Stomach (tissue), 9 donors: ENCODE data around the gene MYBPC3. TPM values are rescaled to one million over a fixed set of nuclear protein-coding genes. Genes with fewer than 3 reads are reported as not detected.

ENCODE experiments used
- DNase-seq, 2 donors: peaks; one replicate each; pipeline versions ENCODE4 v3.0.0 to v3.0.0-alpha.2; 2013 to 2019
- H3K27ac ChIP-seq, 5 donors: fragments of 200-600 bp in 4 of 5; sonication (generic) in 4 of 5; one replicate each; pipeline ENCODE4 v1.5.1; 2013 to 2019; ENCODE audit warnings: mild to moderate bottlenecking in 1 of 5, moderate library complexity in 1 of 5
- H3K27me3 ChIP-seq, 3 donors: fragments of 200-600 bp; sonication (generic); one replicate each; pipeline ENCODE4 v1.5.1; 2017 to 2019; ENCODE audit warnings: mixed run types in 1 of 3
- H3K36me3 ChIP-seq, 4 donors: fragments of 200-600 bp; sonication (generic); 1 replicate in 3 of 4; 2 replicates in 1 of 4; pipeline ENCODE4 v1.5.1; 2016 to 2019
- H3K4me1 ChIP-seq, 4 donors: fragments of 200-600 bp; sonication (generic); one replicate each; pipeline ENCODE4 v1.5.1; 2016 to 2019
- H3K4me3 ChIP-seq, 4 donors: fragments of 200-600 bp; sonication (generic) in 3 of 4; one replicate each; pipeline ENCODE4 v1.5.1; 2016 to 2019; ENCODE audit warnings: mild to moderate bottlenecking in 1 of 4
- H3K9me3 ChIP-seq, 4 donors: fragments of 200-600 bp; sonication (generic); one replicate each; pipeline ENCODE4 v1.5.1; 2016 to 2019
- EP300 ChIP-seq: sonication (generic); formaldehyde crosslinking; IDR thresholded peaks from one replicate; pipeline ENCODE4 v1.6.1; 2017; ENCODE audit warnings: antibody characterized with exemption
- POLR2A ChIP-seq, 4 donors: fragments of 450-650 bp; IDR thresholded peaks; one replicate each; pipeline ENCODE4 v1.6.1; 2016; ENCODE audit warnings: antibody characterized with exemption in 4 of 4, control low read depth in 2 of 4, mild to moderate bottlenecking in 1 of 4, moderate library complexity in 1 of 4
- POLR2AphosphoS5 ChIP-seq, 3 donors: sonication (generic); formaldehyde crosslinking; IDR thresholded peaks; one replicate each; pipeline ENCODE4 v1.6.1; 2016; ENCODE audit warnings: antibody characterized with exemption in 3 of 3
- WGBS, 5 donors: extraction: QIAGEN DNeasy Blood & Tissue Kit in 3 of 5; methylation state at CpG; one replicate each; pipeline versions ENCODE4 v1.1.5 to v1.1.7; 2013 to 2018; 5-methylcytosine and 5-hydroxymethylcytosine counted together
- intact Hi-C: fragments of 100-400 bp; cut with DNase I; formaldehyde crosslinking; loops from one replicate; pipeline ENCODE4 v1.15.1; 2023; ENCODE audit warnings: low total_unique reads
- polyA plus RNA-seq, 3 donors: library from polyadenylated mRNA; stranded (reverse); fragments of 200-250 nt; gene quantifications; one replicate each; pipeline ENCODE4 v1.2.3, GENCODE V29; 2013
- total RNA-seq, 5 donors: library from RNA; depleted of rRNA; stranded (reverse); fragments of >200 nt; gene quantifications; one replicate each; pipeline versions ENCODE4 v1.1.0 to v1.2.3, GENCODE V29; 2014 to 2016
- TF ChIP-seq, protein P1 (sequence below), 7 experiments: fragments of 450-650 bp in 4 of 7; fragments of 200-600 bp in 3 of 7; sonication (generic) in 3 of 7; IDR thresholded peaks; one replicate each; pipeline ENCODE4 v1.5.1; 2016 to 2019; ENCODE audit warnings: antibody characterized with exemption in 7 of 7, control low read depth in 2 of 7, mild to moderate bottlenecking in 1 of 7
- donor health status: healthy with polysubstance abuse.
- donor health status: Bipolar disorder and iron deficiency.
- donor health status: healthy.

The MYBPC3 gene
- total and polyA plus RNA-seq, 8 donors, result 0.72 to 15.6 (median 1.5) TPM; not detected in 2

DNA sequence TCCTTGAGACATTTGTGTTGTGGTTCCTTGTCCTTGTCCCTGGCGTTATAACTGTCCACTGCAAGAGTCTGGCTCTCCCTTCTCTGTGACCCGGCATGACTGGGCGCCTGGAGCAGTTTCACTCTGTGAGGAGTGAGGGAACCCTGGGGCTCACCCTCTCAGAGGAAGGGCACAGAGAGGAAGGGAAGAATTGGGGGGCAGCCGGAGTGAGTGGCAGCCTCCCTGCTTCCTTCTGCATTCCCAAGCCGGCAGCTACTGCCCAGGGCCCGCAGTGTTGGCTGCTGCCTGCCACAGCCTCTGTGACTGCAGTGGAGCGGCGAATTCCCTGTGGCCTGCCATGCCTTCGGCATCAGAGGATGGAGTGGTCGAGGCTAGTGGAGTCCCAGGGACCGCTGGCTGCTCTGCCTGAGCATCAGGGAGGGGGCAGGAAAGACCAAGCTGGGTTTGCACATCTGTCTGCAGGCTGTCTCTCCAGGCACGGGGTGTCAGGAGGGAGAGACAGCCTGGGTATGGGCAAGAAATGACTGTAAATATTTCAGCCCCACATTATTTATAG lies 23.0 kb downstream of the MYBPC3 start:
- DNase-seq, result no peak
- H3K27ac ChIP-seq, result peak overlapping the region in 4 of 5 donors; percentile 44 to 69 (median 56)

DNA sequence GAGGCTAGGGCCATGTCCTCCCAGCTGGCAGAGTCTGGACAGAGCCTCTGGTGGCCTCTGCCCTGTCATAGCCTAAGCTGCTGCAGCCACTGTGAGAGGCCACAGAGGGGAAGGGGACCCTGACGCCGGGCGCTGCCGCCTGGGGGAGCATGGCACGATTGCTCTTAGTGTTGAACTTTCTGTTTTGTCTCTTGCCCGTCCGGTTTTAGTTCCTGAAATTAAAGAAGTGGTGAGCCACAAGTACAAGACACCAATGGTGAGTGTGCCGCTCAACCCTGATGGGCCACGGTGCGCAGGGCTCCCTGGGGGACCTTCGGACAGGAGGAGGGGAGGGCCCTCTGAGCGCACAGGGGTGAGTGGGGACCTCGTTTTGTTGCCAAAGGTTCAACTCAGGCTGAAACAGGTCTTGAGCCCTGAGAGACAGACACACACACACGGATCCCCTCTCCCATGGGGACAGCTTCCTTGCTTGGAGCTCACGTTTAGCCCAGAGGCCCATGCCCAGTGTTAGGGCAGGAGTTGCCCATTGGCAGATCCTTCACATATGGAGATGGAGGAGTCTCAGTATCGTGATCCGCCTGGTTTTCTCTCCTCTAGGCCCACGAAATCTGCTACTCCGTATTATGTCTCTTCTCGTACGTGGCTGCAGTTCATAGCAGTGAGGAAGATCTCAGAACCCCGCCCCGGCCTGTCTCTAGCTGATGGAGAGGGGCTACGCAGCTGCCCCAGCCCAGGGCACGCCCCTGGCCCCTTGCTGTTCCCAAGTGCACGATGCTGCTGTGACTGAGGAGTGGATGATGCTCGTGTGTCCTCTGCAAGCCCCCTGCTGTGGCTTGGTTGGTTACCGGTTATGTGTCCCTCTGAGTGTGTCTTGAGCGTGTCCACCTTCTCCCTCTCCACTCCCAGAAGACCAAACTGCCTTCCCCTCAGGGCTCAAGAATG lies 23.8 kb downstream of the MYBPC3 start:
- Histone ChIP-seq H3K36me3 (peaks cover 0 to 48% (median 0%) of the 10 kb centered on the region in 4 donors), H3K27ac (peak overlapping the region in 1 of 5 donors; percentile 44), H3K4me3 (no peak overlapping the region), H3K27me3 (no peaks in the 10 kb centered on the region), H3K9me3 (no peaks in the 10 kb centered on the region), H3K4me1 (peaks cover 24 to 56% (median 31%) of the 10 kb centered on the region in 4 donors)
- DNase-seq, result no peak
- no peak for TF ChIP-seq EP300
- no peak for TF ChIP-seq POLR2A (IDR thresholded peaks at IDR 0.05)
- TF ChIP-seq, protein P1, sequence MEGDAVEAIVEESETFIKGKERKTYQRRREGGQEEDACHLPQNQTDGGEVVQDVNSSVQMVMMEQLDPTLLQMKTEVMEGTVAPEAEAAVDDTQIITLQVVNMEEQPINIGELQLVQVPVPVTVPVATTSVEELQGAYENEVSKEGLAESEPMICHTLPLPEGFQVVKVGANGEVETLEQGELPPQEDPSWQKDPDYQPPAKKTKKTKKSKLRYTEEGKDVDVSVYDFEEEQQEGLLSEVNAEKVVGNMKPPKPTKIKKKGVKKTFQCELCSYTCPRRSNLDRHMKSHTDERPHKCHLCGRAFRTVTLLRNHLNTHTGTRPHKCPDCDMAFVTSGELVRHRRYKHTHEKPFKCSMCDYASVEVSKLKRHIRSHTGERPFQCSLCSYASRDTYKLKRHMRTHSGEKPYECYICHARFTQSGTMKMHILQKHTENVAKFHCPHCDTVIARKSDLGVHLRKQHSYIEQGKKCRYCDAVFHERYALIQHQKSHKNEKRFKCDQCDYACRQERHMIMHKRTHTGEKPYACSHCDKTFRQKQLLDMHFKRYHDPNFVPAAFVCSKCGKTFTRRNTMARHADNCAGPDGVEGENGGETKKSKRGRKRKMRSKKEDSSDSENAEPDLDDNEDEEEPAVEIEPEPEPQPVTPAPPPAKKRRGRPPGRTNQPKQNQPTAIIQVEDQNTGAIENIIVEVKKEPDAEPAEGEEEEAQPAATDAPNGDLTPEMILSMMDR (IDR thresholded peaks at IDR 0.05), result no peak
- TF ChIP-seq POLR2AphosphoS5 (IDR thresholded peaks at IDR 0.05), result no peak
- intact Hi-C loops, result no loop called here
- 87 to 91% (median 89%) methylated on average over 28 to 29 of the region's 29 CpGs for WGBS, 5 donors

More for the DNA sequence above, 23.0 kb downstream of the MYBPC3 start:
- Histone ChIP-seq H3K4me3 (no peak overlapping the region), H3K27me3 (no peaks in the 10 kb centered on the region), H3K36me3 (peaks cover 0 to 47% (median 0%) of the 10 kb centered on the region in 4 donors), H3K9me3 (no peaks in the 10 kb centered on the region), H3K4me1 (peaks cover 24 to 56% (median 31%) of the 10 kb centered on the region in 4 donors)
- 68 to 78% (median 74%) methylated on average over 12 of the region's 12 CpGs for WGBS, 5 donors
- no peak for TF ChIP-seq POLR2AphosphoS5 (IDR thresholded peaks at IDR 0.05)
- TF ChIP-seq POLR2A (IDR thresholded peaks at IDR 0.05), result no peak
- TF ChIP-seq, protein P1 (IDR thresholded peaks at IDR 0.05), result no peak
- TF ChIP-seq EP300, result no peak
- intact Hi-C loops, result no loop called here

DNA sequence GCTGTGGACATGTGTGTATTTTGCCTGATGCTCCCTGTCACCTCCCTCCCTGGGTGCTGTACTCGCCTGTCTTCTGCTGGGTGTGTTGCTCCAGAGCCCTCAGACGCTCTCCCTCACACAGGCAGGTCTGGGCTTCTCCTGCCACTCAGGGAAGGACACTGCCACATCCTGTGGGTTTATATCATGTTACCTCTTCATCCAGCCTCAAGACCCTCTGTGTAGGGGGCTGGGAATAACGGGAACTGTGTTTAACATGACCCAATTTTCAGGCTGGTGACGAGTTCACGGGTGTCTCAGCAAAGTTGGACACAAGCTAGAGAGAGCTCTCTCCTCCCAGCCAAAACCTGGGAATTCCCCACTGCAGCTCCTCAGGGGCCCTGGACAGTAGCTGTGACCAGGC lies 24.6 kb downstream of the MYBPC3 start:
- Histone ChIP-seq H3K4me1 (peaks cover 24 to 54% (median 31%) of the 10 kb centered on the region in 4 donors), H3K4me3 (no peak overlapping the region), H3K27me3 (no peaks in the 10 kb centered on the region), H3K27ac (no peak overlapping the region), H3K36me3 (peaks cover 0 to 48% (median 0%) of the 10 kb centered on the region in 4 donors), H3K9me3 (no peaks in the 10 kb centered on the region)
- intact Hi-C loops, result no loop called here
- WGBS, 5 donors, result 89 to 96% (median 90%) methylated on average over 5 of the region's 5 CpGs
- no peak for TF ChIP-seq POLR2AphosphoS5 (IDR thresholded peaks at IDR 0.05)
- TF ChIP-seq EP300, result no peak
- no peak for TF ChIP-seq POLR2A (IDR thresholded peaks at IDR 0.05)
- TF ChIP-seq, protein P1 (IDR thresholded peaks at IDR 0.05), result no peak
- no peak for DNase-seq

DNA sequence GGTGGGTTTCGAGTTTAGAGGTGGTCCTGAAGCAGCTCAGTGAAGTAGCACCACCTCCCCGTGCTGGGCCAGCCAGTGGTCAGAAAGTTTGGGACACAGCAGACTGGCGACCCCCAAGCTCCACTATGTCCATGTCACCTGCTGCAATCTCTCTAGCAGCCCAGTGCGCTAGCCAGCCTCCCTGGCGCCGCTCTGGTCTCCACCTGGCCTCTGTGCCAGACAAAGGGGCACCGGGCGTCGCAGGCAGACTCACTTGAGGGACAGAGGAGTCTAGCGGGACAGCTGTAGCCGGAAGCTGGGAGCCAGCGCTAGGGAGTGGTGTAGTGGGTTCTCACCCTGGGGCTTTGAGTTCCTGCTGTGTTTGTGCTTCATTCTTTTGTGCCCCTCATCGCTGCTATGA lies 25.5 kb downstream of the MYBPC3 start:
- WGBS, 5 donors, result 92 to 95% (median 94%) methylated on average over 13 of the region's 13 CpGs
- Histone ChIP-seq H3K27me3 (no peaks in the 10 kb centered on the region), H3K4me3 (no peak overlapping the region), H3K36me3 (peaks cover 0 to 55% (median 0%) of the 10 kb centered on the region in 4 donors), H3K27ac (no peak overlapping the region), H3K4me1 (peaks cover 24 to 45% (median 27%) of the 10 kb centered on the region in 4 donors), H3K9me3 (no peaks in the 10 kb centered on the region)
- intact Hi-C loops, result no loop called here
- TF ChIP-seq, protein P1 (IDR thresholded peaks at IDR 0.05), result no peak
- TF ChIP-seq EP300, result no peak
- TF ChIP-seq POLR2AphosphoS5 (IDR thresholded peaks at IDR 0.05), result no peak
- TF ChIP-seq POLR2A (IDR thresholded peaks at IDR 0.05), result no peak
- no peak for DNase-seq
